CD4-positive, alpha-beta T cell treated with Interleukin-6 for 4 hours (primary cell): ENCODE data around the gene CDH4.
"Not testable (repeated sequence)": the region's sequence is repeated elsewhere in the genome, so short reads cannot be mapped to it uniquely, and the experiment has no call there.

Experiments used
- DNase-seq: peaks from one replicate; pipeline ENCODE4 v3.0.0-alpha.2; 2020; ENCODE audit warnings: mixed read lengths

CDH4 gene

GRCh38 chr20:61839912-61840778, 588.1 kb downstream of the CDH4 start:
- no peak for DNase-seq

DNA sequence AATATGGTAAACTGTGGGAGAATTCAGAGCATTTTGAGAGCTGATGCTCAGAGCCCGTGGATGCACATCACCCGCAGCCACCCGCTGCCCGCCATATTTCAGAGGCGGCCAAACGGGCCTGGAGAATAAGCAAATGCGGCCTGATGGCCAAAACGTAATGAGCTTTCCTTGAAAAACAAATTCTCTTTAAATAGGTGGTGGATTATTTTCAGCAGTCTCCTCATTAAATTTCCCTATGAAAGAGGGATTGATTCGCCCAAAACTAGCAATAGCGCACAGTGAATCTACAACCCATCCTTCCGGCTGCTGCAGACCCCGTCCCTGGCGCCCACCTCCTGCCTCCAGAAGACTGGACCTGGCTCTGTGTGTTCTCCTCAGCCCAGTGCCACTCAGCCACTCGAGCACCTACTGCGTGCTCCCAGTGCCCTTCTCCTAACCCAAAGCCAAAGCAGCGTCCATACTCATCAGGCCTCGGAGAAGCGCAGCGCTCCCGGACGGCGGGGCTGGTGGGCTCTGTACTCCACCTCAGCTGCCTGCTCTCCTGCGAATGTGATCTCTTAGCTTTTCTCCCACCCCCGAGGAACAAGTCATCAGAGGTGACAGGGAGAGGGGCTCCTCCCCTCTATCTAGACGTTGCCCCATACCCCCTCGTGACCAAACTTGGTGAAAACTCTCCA, 588.9 kb downstream of the CDH4 start:
- no peak for DNase-seq

- DNase-seq, result no peak
Measured at GRCh38 chr20:61841551-61841950, 589.5 kb downstream of the CDH4 start.

- no peak for DNase-seq
Measured at GRCh38 chr20:61841966-61842365, 589.9 kb downstream of the CDH4 start.

DNA sequence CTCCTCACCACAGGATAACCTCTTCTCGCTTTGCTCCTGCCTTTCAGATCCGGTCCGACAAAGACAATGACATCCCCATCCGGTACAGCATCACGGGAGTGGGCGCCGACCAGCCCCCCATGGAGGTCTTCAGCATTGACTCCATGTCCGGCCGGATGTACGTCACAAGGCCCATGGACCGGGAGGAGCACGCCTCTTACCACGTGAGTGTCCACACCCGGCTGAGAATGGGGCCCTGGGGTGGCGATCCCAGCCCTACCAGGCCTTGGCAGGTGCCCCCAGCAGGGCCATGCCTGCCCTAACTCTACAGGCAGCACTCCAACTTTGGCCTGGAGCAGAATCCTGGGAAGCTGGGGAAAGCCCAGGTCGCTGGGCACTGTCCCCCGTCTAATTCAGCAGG, 592.6 kb downstream of the CDH4 start:
- DNase-seq, result no peak

GRCh38 chr20:61845233-61845671, 593.2 kb downstream of the CDH4 start:
- no peak for DNase-seq

DNA sequence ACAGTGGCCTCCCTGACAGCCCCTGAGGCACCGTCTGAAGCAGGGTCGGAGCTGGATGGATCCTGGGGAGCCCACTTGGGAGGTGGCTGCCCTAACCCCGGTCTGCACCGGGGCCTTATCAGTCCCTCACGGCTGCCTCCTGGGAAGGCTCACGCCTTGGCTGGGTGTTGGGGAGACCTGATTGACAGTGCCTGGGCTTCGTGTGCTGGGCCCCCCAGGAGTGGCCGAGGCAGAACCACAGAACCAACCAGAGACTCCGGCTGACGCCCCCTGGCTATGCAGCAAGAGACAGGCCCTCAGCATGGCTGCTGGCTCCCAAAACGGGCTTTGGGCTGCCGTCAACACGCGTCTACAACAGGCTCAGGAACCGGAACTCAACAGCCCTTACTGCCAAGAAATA, 594.0 kb downstream of the CDH4 start:
- no peak for DNase-seq

GRCh38 chr20:61846741-61847419, 594.8 kb downstream of the CDH4 start:
- no peak for DNase-seq

DNA sequence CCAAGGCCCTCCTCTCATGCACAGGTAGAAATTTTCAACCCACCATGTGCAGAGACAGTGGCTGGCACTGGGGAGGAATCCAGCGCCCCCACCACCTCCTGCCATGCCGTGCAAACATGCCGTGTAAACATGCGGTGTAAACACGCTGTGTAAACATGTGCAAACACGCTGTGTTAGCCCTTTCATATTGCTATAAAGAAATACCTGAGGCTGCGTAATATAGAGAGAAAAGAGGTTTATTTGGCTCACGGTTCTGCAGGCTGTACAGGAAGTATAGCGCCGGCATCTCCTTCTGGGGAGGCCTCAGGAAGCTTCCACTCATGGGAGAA, 595.3 kb downstream of the CDH4 start:
- DNase-seq, result no peak

- DNase-seq, result no peak
Measured at GRCh38 chr20:61847986-61848385, 595.9 kb downstream of the CDH4 start.

DNA sequence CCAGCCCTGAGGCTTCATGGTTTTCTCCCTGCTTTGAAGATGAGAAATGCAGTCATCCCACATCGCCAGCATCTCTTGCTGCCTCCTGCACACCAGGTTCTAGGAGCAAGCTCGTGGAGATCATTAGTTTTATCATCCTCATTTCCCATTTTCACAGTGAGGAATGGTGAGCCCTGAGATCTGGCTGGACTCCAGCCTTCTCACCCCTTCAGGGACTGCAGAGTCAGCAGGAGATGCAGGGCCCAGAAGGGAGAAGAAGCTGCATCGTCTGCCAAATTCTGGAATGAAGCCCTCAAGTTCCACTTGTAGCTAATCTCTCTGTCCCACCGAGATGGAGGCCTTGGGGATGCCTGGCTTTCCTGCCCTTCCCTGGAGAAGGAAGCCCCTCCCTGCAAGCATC, 596.8 kb downstream of the CDH4 start:
- no peak for DNase-seq

- no peak for DNase-seq
Measured at GRCh38 chr20:61849376-61849775, 597.3 kb downstream of the CDH4 start.

DNA sequence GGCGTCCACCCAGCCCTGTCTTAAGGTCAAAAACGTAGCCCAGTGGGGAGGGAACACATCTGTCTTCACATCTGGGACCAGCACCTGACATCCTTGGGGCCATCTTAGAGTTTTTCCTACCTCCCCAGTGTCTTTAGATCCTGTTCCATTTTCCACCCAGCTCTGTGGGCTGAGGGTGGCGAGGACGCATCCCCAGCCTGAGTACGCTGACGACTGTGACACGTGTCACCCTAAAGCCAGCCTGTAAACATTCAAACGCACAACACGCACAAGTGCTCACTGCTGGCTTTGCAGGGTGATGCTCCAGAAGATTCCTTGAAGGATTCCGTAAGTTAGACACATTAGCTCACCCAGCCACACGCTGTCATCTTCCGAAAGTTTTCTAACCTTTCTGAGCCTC, 597.8 kb downstream of the CDH4 start:
- DNase-seq, result no peak

- no peak for DNase-seq
Measured at GRCh38 chr20:61850457-61850856, 598.4 kb downstream of the CDH4 start.

DNA sequence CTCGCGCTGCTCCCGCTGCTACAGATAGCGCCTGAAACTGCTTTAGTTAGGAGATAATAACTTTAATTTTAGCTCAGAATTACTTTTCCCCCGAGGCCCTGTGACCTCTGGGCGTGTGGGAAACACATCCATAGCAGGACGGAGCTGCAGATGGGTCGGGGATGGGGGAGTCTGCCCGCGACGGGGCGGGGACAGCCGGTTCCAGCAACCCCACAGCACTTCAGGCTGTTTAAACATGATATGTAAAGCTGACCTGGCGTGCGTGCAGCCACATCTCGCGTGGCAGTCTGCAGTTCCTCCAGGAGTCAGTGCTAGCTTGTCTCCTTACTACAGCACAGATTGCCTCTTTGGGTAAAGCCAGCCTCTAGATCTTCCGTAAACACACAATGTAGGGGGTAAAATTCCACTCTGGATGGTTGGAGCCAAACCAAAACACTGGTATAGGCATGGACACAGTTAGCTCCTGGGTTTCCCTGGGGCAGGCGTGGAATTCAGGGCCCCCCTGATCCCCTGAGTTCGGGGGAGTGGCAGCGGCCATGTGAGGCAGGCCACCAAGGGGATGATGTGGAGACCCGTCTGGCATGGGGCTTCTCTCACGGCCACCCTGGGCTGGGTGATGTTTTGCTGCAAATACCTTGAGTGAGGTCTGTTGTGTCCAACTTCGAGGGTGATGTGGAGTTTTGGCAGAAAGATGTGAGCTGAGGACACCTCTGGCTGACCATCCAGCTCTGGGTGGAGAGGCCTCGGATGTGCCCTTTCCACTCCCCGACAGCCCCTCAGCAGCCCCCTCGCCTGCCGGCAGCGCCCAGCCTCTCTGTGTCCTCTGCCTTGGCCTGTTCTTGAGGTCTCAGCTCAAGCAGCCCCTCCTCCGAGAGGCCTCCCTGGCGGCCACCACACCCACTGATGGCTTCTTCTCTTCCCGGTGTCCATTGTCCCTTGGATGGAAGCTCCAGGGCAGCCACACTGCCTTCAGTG, 599.2 kb downstream of the CDH4 start:
- DNase-seq, result no peak

DNA sequence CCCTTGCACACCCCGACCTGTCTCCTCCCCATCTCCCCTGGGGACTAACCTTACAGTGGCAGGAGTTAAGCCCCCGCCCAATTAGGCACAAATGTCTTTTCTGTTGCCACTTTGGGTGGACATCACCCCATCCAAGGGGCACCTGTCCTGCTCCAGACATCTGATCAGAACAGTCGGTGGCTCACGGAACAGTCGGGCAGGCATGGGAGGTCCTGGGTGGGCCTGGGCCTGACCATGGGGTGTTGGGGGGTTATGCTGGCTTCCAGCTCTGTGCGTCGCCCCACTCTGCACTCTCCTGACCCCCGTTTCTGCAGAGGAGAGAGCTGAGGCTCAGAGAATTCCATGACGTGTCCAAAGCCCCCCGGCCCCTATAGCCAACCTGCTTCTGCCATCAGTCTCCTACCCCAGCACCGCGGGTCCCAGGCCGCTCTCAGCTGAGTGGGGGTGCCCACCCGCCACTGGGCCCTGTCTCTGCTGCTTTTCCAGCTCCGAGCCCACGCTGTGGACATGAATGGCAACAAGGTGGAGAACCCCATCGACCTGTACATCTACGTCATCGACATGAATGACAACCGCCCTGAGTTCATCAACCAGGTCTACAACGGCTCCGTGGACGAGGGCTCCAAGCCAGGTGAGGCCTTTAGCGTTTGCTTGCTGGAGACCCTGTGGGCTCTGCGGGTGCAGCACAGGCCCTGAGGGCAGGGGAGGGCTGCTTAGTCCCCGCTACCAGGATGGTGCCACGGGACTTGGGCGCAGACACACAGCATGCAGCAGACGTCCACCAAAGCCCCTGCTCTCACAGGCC, 600.4 kb downstream of the CDH4 start:
- no peak for DNase-seq

DNA sequence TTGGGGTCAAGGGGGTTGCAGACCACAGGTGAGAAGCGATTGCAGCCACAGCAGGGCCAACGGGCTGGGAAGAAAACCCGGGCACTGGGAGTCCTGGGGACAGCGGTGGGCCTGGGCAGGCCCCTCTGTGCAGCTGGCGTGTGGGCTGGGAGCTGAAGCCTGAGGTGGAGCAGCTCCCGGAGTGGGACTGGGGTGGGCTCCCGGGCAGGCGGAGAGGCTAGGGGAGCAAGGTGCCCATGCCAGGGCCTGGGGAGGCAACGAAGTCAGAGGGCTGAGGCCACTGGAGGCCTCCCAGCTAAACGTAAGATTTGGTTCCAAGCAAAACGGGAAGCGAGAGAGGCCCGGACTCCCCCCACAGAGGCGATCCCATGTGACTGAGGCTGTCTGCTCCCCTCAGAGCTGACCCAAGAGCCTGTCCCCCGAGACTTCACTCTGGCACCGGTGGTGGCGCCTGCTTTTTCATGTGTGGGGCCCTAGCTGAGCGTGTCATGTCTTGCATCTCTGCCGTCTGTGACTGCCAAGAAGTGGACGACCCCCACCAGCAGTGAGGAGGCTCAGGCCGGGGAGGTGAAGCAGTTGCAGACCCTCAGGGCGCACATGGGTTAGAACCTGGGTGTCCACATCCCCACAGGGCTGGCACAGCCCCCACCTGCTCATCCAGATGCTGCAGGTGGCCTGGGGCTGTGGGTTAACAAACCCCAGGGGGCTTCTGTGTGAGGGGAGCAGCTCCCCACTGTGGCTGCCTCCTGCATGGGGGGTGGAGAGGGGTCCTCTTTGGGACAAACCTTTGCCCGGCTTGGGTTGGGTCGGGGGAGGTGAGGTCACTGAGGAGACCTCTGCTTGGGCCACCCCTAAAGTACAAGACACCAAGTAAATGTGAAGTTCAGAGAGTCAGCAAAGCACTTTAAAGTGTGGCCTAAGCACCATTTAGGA, 601.3 kb downstream of the CDH4 start:
- DNase-seq, result no peak

GRCh38 chr20:61854538-61854937, 602.5 kb downstream of the CDH4 start:
- not testable (repeated sequence) for DNase-seq

DNA sequence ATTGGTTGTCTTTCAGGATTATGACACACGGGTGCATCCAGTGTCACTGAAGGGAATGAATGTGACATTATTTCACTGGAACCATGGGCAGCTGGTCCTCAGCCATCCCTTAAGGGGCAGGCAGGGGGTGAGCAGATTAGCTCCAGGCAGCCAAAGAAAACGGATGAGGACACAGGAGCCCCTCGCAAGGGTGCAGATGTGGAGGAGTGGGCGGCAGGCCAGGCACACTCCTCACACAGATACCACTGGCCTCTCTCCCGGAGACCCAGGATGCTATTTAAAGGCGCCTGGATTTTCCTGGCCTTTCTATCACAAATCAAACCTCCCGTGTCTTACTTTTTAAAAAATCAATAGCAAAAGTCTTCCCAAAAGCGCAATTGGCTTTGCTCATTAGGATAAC, 603.2 kb downstream of the CDH4 start:
- DNase-seq, result no peak

- no peak for DNase-seq
Measured at GRCh38 chr20:61856626-61857413, 604.8 kb downstream of the CDH4 start.
